T-helper 2 cell treated with Interferon-gamma antibody and Interleukin-4, amounts not matched to agents 100 ng/mL and 5 ng/mL, for 36 hours (primary cell): ENCODE data around the gene NRL. TPM values are rescaled to one million over a fixed set of nuclear protein-coding genes. Genes with fewer than 3 reads are reported as not detected.
"Not testable (repeated sequence)": the region's sequence is repeated elsewhere in the genome, so short reads cannot be mapped to it uniquely, and the experiment has no call there.

ENCODE experiments used
- intact Hi-C: fragments of 100-400 bp; cut with micrococcal nuclease; formaldehyde crosslinking; loops from one replicate; pipeline ENCODE4 v1.15.1; 2023
- total RNA-seq: library from RNA; stranded (reverse); gene quantifications from 2 replicates; pipeline ENCODE4 v1.2.3, GENCODE V29; 2022

NRL gene
- total RNA-seq, 1 donor from 2014 or later: 2.4 TPM

GRCh38 chr14:24130380-24130716, 15.6 kb upstream of the NRL start, which contains the start of gene FITM1:
Gene FITM1 (plus strand): TSS chr14:24130659. CDS start chr14:24131564, 905 bp downstream.
- intact Hi-C loops: no loop called here

- intact Hi-C loops: no loop called here
Measured at GRCh38 chr14:24129410-24129998, 14.8 kb upstream of the NRL start.

GRCh38 chr14:24127673-24128072, 12.9 kb upstream of the NRL start:
- intact Hi-C loops: no loop called here

DNA sequence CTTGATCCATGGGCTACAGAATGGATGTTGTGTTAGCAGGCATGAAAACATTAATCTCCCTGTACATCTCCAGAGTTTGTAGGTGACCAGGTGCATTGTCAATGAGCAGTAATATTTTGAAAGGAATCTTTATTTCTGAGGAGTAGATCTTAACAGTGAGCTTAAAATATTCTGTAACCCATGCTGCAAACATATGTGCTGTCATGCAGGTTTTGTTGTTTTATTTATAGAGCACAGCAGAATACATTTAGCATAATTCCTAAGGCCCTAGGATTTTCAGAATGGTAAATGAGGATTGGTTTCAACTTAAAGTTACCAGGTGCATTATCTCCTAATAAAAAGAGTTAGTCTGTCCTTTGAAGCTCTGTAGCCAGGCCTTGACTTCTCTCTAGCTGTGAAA, 12.2 kb upstream of the NRL start:
- intact Hi-C loops: no loop called here

DNA sequence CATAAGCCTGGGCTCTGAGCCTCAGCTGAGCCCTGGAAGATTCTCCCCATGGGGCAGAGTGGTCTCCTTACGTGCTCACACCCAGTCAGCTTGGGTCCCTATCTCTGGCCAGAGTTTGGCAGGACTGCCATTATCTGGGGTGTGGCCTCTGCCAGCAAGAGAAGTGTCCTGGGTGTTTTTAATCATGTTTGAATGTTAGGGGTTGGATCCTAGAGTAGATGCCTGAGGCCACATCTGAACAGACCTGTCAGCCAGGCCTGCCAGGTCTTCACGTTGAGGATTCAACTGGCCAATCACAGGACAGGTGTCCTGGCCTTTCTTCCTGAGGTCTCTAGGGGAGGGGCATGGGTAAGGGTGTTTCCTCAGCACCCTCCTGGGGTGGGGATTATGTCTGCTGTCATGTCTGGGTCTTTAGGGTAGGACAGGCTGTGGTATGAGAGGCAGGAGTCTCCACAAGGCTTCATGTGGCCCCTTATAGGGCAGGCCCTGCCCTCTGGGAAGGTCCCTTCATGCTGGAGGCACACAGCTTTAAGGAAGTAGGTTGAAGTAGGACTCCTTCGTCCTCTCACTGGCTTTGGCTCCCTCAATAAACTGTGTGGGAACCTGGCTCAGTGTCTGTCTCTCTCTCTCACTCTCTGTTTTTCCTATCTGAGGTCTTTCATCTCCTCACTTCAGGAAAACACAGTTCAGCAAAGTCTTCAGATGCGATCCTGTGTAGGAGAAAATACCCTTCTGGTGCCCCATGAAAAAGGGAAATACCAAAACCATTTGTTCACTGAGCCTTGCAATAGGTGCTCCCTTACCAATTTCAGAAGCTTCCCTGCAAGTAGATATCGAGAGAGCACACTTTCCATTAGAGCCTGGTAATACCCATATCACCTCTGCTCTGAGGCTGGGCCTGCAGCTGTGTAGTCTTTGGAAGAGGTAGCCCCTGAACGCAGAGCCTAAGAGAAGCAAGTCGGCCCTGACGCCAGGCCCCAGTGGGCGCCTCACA, 9.0 kb upstream of the NRL start:
- intact Hi-C loops: no loop called here

- intact Hi-C loops: no loop called here
Measured at GRCh38 chr14:24122898-24123297, 8.1 kb upstream of the NRL start.

DNA sequence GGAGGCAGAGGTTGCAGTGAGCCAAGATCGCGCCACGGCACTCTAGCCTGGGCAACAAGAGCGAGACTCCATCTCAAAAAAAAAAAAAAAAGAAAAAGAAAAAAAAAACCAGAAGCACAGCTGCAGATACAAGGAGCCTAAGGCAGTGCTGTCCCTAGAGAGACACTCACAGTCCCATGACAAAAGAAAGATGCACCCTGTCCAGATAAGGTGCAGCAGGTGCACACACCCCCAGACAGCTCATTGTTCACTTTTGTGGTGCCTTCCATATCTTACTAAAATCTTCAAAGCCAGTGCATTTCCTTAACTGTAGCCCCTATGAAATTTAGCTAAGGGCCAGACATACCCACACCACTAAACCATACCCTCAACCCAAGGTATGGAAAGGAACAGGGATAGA, 7.7 kb upstream of the NRL start:
- intact Hi-C loops: no loop called here

DNA sequence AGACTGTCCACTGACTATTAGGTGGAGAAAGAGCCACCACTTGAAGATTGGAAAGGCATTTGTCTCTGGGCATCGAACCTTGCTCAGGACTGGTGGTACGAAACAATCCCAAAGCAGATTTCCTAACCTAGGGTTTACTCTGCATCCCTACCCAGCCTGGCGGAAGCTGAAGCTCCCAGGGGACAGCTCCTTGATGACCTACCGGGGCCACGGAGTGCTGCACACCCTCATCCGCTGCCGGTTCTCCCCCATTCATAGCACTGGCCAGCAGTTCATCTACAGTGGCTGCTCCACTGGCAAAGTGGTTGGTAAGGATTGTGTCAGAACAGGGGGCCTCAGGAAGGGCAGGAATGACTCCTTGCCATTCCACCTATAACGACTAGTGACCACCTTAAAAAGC, 6.5 kb upstream of the NRL start:
- intact Hi-C loops: no loop called here

GRCh38 chr14:24119691-24120090, 4.9 kb upstream of the NRL start:
- intact Hi-C loops: loop anchor here (10.0 kb wide), 2 partner anchors 315 to 555 kb away; no protein-coding TSS in a partner anchor

DNA sequence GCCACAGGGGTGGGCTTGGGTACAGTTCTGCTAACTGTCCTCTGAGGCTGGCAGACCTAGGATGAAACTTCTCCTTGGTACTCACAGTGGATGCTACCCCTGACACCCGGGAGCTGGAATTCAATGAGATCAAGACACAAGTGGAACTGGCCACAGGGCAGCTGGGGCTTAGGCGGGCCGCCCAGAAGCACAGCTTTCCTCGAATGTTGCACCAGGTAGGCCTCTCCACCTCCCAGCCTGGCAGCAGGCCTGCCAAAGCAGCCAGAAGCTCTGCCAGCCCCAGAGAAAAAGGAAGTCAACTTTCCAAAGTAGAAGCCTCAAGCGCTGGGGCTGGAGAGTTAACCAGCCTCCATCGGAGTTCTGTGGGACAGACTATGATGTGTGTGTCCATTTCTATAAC, 2.4 kb upstream of the NRL start:
- intact Hi-C loops: loop anchor here (10.0 kb wide), 2 partner anchors 318 to 558 kb away; no protein-coding TSS in a partner anchor

- intact Hi-C loops: loop anchor here (10.0 kb wide), 2 partner anchors 319 to 559 kb away; no protein-coding TSS in a partner anchor
Measured at GRCh38 chr14:24116128-24116814, 1.5 kb upstream of the NRL start.

DNA sequence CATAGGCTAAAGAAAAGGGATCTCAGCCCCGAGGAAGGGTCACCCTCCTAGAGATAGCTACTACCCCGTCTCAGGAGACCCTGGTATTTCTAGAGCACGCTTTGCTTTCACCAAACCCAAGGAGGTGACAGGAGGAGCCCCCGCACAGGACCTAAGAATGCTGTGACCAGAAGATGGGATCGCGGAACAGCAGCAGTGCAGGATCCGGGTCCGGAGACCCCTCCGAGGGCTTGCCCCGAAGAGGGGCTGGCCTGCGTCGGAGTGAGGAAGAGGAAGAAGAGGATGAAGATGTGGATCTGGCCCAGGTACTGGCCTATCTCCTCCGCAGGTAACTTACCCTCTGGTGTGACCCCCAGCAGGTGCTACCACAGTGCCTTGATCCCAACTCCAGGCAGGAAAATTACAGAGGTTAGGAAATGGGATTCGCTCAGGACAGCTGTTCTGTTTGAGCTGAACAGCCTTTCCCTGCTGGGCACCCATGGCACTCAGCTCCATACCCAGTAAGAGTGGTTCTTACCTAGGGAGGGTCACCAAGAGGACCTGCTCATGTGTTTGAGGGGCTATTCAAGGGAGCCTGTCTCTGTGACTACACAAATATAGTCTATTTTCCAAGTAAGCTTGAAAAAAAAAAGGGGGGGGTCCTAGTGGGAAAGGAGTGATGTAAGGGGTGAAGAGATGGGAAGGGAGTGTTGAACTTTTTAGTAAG, 826 bp upstream of the NRL start:
- intact Hi-C loops: loop anchor here (2.0 to 10.0 kb wide), 4 partner anchors 35 to 559 kb away; partner anchors contain the start of gene IPO4

- intact Hi-C loops: loop anchor here (1.0 to 10.0 kb wide), 14 partner anchors 20 to 1185 kb away; partner anchors contain the start of genes AP1G2, CARMIL3, CHMP4A and EMC9
Measured at GRCh38 chr14:24113801-24114531, 783 bp downstream of the NRL start.

DNA sequence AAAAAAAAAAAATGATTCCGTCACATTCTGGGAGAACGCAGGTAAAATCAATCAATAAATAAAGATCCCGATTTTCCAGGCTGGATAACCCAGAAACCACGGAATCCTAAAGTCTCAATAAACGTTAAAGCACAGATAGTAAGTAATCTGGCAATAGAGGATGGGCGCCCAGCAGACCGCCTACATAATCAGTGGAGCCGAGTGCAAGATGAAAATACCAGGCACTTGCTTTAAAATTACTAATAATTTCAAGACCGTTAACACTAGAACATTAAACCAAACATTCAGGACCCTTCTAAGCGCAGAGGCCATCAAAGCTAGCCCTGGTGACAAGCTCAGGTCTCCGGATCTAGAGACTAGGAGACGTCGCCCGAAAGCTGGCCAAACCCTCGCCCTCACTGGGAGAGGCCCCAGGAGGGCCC, 1.4 kb downstream of the NRL start:
- intact Hi-C loops: loop anchor here (10.0 kb wide), 2 partner anchors 321 to 561 kb away; no protein-coding TSS in a partner anchor

- intact Hi-C loops: loop anchor here (10.0 kb wide), 2 partner anchors 324 to 564 kb away; no protein-coding TSS in a partner anchor
Measured at GRCh38 chr14:24110523-24110922, 4.2 kb downstream of the NRL start.

DNA sequence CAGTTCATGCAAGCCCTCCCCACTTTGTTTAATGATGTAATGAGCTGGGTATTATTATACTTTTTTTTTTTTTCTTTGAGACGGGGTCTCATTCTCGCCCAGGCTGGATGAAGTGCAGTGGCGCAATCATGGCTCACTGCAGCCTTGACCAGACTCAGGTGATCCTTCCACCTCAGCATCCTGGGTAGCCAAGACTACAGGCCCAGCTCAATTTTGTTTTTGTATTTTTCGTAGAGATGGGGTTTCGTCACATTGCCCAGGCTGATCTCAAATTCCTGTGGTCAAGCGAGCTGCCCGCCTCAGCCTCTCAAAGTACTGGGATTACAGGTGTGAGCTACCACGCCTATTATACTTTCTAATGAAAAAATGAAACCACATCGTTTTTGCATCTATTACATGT, 4.7 kb downstream of the NRL start:
- intact Hi-C loops: loop anchor here (10.0 kb wide), 2 partner anchors 325 to 565 kb away; no protein-coding TSS in a partner anchor

DNA sequence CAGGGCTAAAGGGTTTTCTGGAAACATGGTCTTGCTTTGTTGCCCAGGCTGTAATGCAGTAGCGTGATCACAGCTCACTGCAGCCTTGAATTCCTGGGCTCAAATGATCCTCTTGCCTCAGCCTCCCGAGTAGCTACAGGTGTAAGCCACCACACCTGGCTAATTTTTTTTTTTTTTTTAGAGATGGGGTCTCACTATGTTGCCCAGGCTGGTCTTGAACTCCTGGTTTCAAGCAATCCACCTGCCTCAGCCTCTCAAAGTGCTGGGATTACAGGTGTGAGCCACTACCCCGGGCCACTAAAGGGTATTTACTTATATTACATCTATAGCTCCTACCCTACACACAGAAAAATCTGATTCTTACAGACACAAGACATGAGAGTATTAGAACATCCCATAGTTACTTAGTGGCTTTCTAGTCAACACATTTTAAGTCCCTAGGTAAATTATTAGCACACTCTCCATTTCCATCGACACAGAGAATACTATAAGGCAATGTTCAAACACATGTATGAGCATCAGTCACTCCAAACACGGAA, 6.3 kb downstream of the NRL start:
- intact Hi-C loops: loop anchor here (1.0 to 2.0 kb wide), 3 partner anchors 14 to 72 kb away; partner anchors contain the start of gene PCK2

DNA sequence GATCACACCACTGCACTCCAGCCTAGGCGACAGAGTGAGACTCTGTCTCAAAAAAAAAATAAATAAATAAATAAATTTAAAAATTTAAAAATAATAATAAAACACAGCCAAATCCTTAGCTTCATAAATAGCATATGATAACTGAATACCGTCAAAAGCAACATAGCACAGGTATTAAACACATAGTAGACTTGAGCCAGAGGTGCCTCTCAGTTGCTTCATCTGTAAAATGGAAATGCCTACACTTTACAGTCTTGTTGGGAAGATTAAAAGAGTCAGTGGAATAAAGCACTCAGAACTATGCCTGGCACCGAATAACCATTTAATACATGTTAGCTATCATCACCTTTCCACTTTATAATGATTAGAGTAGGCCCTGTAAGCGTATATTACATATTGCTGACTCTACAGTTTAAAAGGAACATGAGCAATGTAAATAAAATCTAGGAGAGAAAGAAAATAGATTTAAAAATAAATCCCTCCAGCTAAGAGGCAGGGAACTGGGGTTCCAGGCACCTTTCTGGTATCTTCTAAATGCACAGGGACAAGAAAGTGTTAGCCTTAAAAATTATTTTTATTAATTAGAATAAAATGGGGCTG, 8.0 kb downstream of the NRL start:
- intact Hi-C loops: no loop called here

DNA sequence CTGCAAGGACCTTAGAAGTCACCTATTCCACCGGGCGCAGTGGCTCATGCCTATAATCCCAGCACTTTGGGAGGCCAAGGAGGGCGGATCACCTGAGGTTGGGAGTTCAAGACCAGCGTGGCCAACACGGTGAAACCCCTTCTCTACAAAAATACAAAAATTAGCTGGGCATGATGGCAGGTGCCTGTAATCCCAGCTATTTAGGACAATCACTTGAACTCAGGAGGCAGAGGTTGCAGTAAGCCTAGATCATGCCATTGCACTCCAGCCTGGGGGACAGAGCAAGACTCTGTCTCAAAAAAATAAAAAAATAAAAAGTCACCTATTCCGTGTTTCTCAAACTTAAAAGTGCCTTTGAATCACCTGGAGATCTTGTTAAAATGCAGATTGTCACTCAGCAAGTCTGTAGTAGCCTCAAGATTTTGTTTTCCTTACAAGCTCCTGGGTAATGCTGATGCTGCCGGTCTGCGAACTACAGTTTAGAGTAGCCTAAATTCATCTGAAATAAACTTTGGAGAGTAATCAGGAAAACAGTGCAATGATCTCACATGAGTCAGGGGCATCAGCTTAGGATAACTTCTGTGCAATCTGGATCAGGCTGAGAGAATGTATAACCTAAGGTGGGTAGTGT, 9.0 kb downstream of the NRL start:
- intact Hi-C loops: not testable (repeated sequence)
